Measurements from ENCODE around the gene CDC25B. TPM values are rescaled to one million over a fixed set of nuclear protein-coding genes. Genes with fewer than 3 reads are reported as not detected.

CDC25B gene
- total RNA-seq, 1 experiment from 2014 or later: 69.6 TPM

- peaks cover 20% of the 10 kb centered on the region for H3K4me1 Mint-ChIP-seq (ENCODE audit: low read depth, unreplicated experiment)
- CTCF ChIA-PET: no interaction called here
- H3K36me3 Mint-ChIP-seq (ENCODE audit: insufficient read depth, unreplicated experiment): peaks cover 67% of the 10 kb centered on the region
Measured at GRCh38 chr20:3804254-3804751, 8.2 kb downstream of the CDC25B start.

GRCh38 chr20:3804781-3805180, 8.7 kb downstream of the CDC25B start:
- BruUV-seq (replicated peaks): no TSS peak
- intact Hi-C loops (cut with micrococcal nuclease; ENCODE audit: unreplicated experiment): no loop called here
- H3K4me3 Mint-ChIP-seq (ENCODE audit: low read depth, unreplicated experiment): no peak overlapping the region
- CTCF ChIA-PET: no interaction called here
- H3K27me3 Mint-ChIP-seq (ENCODE audit: unreplicated experiment): no peaks in the 10 kb centered on the region
- peaks cover 63% of the 10 kb centered on the region for H3K36me3 Mint-ChIP-seq (ENCODE audit: insufficient read depth, unreplicated experiment)
- H3K4me1 Mint-ChIP-seq (ENCODE audit: low read depth, unreplicated experiment): peaks cover 20% of the 10 kb centered on the region
- peak overlapping the region; percentile 82 for H3K27ac Mint-ChIP-seq (ENCODE audit: unreplicated experiment)
- no peaks in the 10 kb centered on the region for H3K9me3 Mint-ChIP-seq (ENCODE audit: low read depth, unreplicated experiment)
- no peak for TF ChIP-seq CTCF (IDR thresholded peaks at IDR 0.05; ENCODE audit: unreplicated experiment)
- DNase-seq: no peak

More at GRCh38 chr20:3804254-3804751, 8.2 kb downstream of the CDC25B start:
- no peak overlapping the region for H3K4me3 Mint-ChIP-seq (ENCODE audit: low read depth, unreplicated experiment)
- no peak for TF ChIP-seq CTCF (IDR thresholded peaks at IDR 0.05; ENCODE audit: unreplicated experiment)
- H3K27me3 Mint-ChIP-seq (ENCODE audit: unreplicated experiment): no peaks in the 10 kb centered on the region
- DNase-seq: no peak
- H3K9me3 Mint-ChIP-seq (ENCODE audit: low read depth, unreplicated experiment): no peaks in the 10 kb centered on the region
- intact Hi-C loops (cut with micrococcal nuclease; ENCODE audit: unreplicated experiment): no loop called here
- H3K27ac Mint-ChIP-seq (ENCODE audit: unreplicated experiment): no peak overlapping the region
- BruUV-seq (replicated peaks): no TSS peak

GRCh38 chr20:3808544-3808943, 12.4 kb downstream of the CDC25B start:
- intact Hi-C loops (cut with micrococcal nuclease; ENCODE audit: unreplicated experiment): no loop called here
- no peaks in the 10 kb centered on the region for H3K27me3 Mint-ChIP-seq (ENCODE audit: unreplicated experiment)
- peaks cover 62% of the 10 kb centered on the region for H3K36me3 Mint-ChIP-seq (ENCODE audit: insufficient read depth, unreplicated experiment)
- no peak for DNase-seq
- no TSS peak for BruUV-seq (replicated peaks)
- peak overlapping the region; percentile 77 for H3K27ac Mint-ChIP-seq (ENCODE audit: unreplicated experiment)
- H3K4me1 Mint-ChIP-seq (ENCODE audit: low read depth, unreplicated experiment): peaks cover 47% of the 10 kb centered on the region
- H3K4me3 Mint-ChIP-seq (ENCODE audit: low read depth, unreplicated experiment): no peak overlapping the region
- CTCF ChIA-PET: interaction anchor here (0.6 kb wide), 2 partner anchors 19 to 91 kb away, joined by 5 to 8 read pairs; no protein-coding TSS in a partner anchor
- H3K9me3 Mint-ChIP-seq (ENCODE audit: low read depth, unreplicated experiment): no peaks in the 10 kb centered on the region
- no peak for TF ChIP-seq CTCF (IDR thresholded peaks at IDR 0.05; ENCODE audit: unreplicated experiment)

GRCh38 chr20:3811467-3812258, 15.6 kb downstream of the CDC25B start:
- peaks cover 28% of the 10 kb centered on the region for H3K4me1 Mint-ChIP-seq (ENCODE audit: low read depth, unreplicated experiment)
- no peak for TF ChIP-seq CTCF (IDR thresholded peaks at IDR 0.05; ENCODE audit: unreplicated experiment)
- peaks cover 38% of the 10 kb centered on the region for H3K36me3 Mint-ChIP-seq (ENCODE audit: insufficient read depth, unreplicated experiment)
- peak overlapping the region; percentile 95 for H3K27ac Mint-ChIP-seq (ENCODE audit: unreplicated experiment)
- BruUV-seq (replicated peaks): no TSS peak
- no peaks in the 10 kb centered on the region for H3K9me3 Mint-ChIP-seq (ENCODE audit: low read depth, unreplicated experiment)
- DNase-seq: peak; percentile 97
- intact Hi-C loops (cut with micrococcal nuclease; ENCODE audit: unreplicated experiment): loop anchor here (2.0 kb wide), 1 partner anchor 59 kb away; no protein-coding TSS in a partner anchor
- CTCF ChIA-PET: interaction anchor here (1.3 kb wide), 1 partner anchor 16 kb away, joined by 11 read pairs; the partner anchor contains the start of gene CDC25B
- no peaks in the 10 kb centered on the region for H3K27me3 Mint-ChIP-seq (ENCODE audit: unreplicated experiment)
- peak overlapping the region; percentile 70 for H3K4me3 Mint-ChIP-seq (ENCODE audit: low read depth, unreplicated experiment)
